BJ (cell line): ENCODE measurements around the gene C10orf90. TPM values are rescaled to one million over a fixed set of nuclear protein-coding genes. Genes with fewer than 3 reads are reported as not detected.

Experiments used
- CTCF ChIA-PET: fragments of 350-600 bp; formaldehyde crosslinking; extraction: SDS; loops from one replicate; lab custom pipeline; 2021; ENCODE audit warnings: antibody characterized with exemption, inconsistent platforms; lab: Yijun Ruan, JAX
- POLR2A ChIA-PET: fragments of 300-600 bp; sonication (Branson Sonifier 250); formaldehyde crosslinking; extraction: SDS; loops from one replicate; lab custom pipeline; 2021; ENCODE audit warnings: antibody characterized with exemption; lab: Charles Lee
- DNase-seq: peaks from one replicate; pipeline ENCODE4 v3.0.0-alpha.2; 2011; ENCODE audit warnings: low read depth
- H3K27me3 ChIP-seq: 2 replicates; pipeline ENCODE4 v1.6.0; 2011; ENCODE audit warnings: low read length; ENCODE audit not compliant: control insufficient read depth, insufficient read depth
- H3K36me3 ChIP-seq: 2 replicates; pipeline ENCODE4 v1.5.1; 2011; ENCODE audit warnings: low read length; ENCODE audit not compliant: control insufficient read depth, insufficient read depth
- H3K4me3 ChIP-seq: 2 replicates; pipeline ENCODE4 v1.5.1; 2011; ENCODE audit warnings: low read depth, mild to moderate bottlenecking, control low read depth, low read length
- CTCF ChIP-seq: IDR thresholded peaks from 2 replicates; pipeline ENCODE4 v1.5.1; 2011; ENCODE audit warnings: low read depth, mild to moderate bottlenecking, control low read depth, inconsistent platforms, low read length, moderate library complexity; ENCODE audit not compliant: insufficient read depth
- polyA plus RNA-seq: library from polyadenylated mRNA; depleted of rRNA; stranded (reverse); fragments of >200 nt; gene quantifications from 2 replicates; pipeline ENCODE4 v1.2.3, GENCODE V29; 2011

The C10orf90 gene
- polyA plus RNA-seq, 1 experiment: not detected

- H3K36me3 ChIP-seq: no peaks in the 10 kb centered on the region
- no peak for DNase-seq
- TF ChIP-seq CTCF: no peak
- ChIA-PET POLR2A (no interaction called here), CTCF (interaction anchor here (0.7 to 2.8 kb wide), 2 partner anchors 8 to 35 kb away, joined by 3 to 7 read pairs; no protein-coding TSS in a partner anchor)
- no peaks in the 10 kb centered on the region; the same call in none of the 2 replicates for H3K27me3 ChIP-seq
- H3K4me3 ChIP-seq: no peak overlapping the region
Measured at GRCh38 chr10:126538439-126539135, 131.9 kb downstream of the C10orf90 start.

GRCh38 chr10:126536656-126537055 is 133.8 kb downstream of the C10orf90 start:
- ChIA-PET CTCF (interaction anchor here (1.0 to 2.8 kb wide), 2 partner anchors 11 to 33 kb away, joined by 4 to 7 read pairs; no protein-coding TSS in a partner anchor), POLR2A (no interaction called here)
- no peak for TF ChIP-seq CTCF

GRCh38 chr10:126536148-126536547 is 134.3 kb downstream of the C10orf90 start:
- H3K4me3 ChIP-seq: no peak overlapping the region
- DNase-seq: no peak
- no peak for TF ChIP-seq CTCF
- POLR2A ChIA-PET: no interaction called here
- CTCF ChIA-PET: interaction anchor here (1.0 kb wide), 1 partner anchor 11 kb away, joined by 4 read pairs; no protein-coding TSS in a partner anchor
- H3K27me3 ChIP-seq: no peaks in the 10 kb centered on the region; the same call in 1 of the 2 replicates
- H3K36me3 ChIP-seq: no peaks in the 10 kb centered on the region

More at GRCh38 chr10:126536656-126537055, 133.8 kb downstream of the C10orf90 start:
- Histone ChIP-seq H3K4me3 (no peak overlapping the region), H3K27me3 (no peaks in the 10 kb centered on the region; the same call in 1 of the 2 replicates), H3K36me3 (no peaks in the 10 kb centered on the region)
- no peak for DNase-seq

GRCh38 chr10:126533644-126534043 is 136.8 kb downstream of the C10orf90 start:
- no peak for TF ChIP-seq CTCF
- H3K4me3 ChIP-seq: no peak overlapping the region
- ChIA-PET CTCF (no interaction called here), POLR2A (no interaction called here)
- DNase-seq: no peak
- no peaks in the 10 kb centered on the region; the same call in 1 of the 2 replicates for H3K27me3 ChIP-seq
- H3K36me3 ChIP-seq: no peaks in the 10 kb centered on the region

- ChIA-PET CTCF (no interaction called here), POLR2A (no interaction called here)
- no peak for TF ChIP-seq CTCF
- DNase-seq: no peak
- H3K27me3 ChIP-seq: peaks cover 1% of the 10 kb centered on the region; the same call in 1 of the 2 replicates
- H3K4me3 ChIP-seq: no peak overlapping the region
- no peaks in the 10 kb centered on the region for H3K36me3 ChIP-seq
Measured at GRCh38 chr10:126528315-126528835, 142.1 kb downstream of the C10orf90 start.
